ENCODE measurements around the gene SMAD7.

DNA sequence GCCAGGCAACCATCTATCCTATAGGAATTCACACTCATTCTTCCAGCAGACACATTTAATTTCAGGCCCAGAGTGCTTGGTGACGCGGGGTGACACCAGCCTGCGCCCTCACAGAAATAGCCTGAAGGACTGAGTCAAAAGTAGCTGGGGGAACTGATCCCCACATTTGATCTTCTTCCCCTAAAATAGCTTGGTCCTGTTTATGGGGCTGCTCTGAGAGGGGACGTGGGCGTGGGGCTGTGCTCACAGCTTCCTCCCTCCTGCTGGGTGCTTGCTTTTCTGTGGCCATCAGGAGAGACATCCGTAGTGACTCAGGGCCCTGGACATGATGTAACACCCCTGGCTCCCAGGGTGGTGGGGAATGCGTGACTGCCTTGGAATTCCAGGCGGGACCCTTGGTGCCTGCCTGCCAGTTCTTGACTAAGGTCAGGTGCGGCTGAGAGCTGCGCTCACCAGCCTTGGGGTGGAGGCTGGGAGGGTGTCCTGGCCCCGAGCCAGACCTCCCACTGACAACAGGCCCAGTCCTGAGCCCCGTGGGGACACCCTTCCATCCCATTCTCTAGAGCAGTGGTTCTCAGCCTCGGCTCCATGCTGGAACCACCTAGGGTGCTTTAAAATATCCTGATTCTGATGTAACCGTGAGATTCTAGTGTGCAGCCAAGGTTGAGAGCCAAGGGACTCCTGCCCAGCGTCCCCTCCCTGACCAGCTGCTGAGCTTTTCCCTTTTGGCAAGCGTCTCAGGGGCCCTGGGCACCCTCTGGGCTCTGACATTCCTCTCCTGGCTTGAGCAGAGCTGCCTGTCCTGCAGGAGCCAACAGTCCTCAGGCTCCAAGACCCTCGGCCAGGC, 47.4 kb upstream of the SMAD7 start:
- TF ChIP-seq CREB1 (IDR thresholded peaks at IDR 0.05; ENCODE audit: low read depth): no peak
- 0 out of 3 replicates have a peak, but pooled peaks of 1 of the 2 experiments have one; percentile 5 for TF ChIP-seq EGR1 (IDR thresholded peaks at IDR 0.05; ENCODE audit: borderline replicate concordance in 1 of 2, low read depth in 2 of 2, low read length in 2 of 2)
- TF ChIP-seq, protein P1, sequence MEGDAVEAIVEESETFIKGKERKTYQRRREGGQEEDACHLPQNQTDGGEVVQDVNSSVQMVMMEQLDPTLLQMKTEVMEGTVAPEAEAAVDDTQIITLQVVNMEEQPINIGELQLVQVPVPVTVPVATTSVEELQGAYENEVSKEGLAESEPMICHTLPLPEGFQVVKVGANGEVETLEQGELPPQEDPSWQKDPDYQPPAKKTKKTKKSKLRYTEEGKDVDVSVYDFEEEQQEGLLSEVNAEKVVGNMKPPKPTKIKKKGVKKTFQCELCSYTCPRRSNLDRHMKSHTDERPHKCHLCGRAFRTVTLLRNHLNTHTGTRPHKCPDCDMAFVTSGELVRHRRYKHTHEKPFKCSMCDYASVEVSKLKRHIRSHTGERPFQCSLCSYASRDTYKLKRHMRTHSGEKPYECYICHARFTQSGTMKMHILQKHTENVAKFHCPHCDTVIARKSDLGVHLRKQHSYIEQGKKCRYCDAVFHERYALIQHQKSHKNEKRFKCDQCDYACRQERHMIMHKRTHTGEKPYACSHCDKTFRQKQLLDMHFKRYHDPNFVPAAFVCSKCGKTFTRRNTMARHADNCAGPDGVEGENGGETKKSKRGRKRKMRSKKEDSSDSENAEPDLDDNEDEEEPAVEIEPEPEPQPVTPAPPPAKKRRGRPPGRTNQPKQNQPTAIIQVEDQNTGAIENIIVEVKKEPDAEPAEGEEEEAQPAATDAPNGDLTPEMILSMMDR (IDR thresholded peaks at IDR 0.05 in 2 of 3, conservative IDR thresholded peaks at IDR 0.05 in 1 of 3; ENCODE audit: control insufficient read depth in 2 of 3, extremely low read depth in 1 of 3, insufficient read depth in 1 of 3, low read depth in 3 of 3, low read length in 3 of 3): no peak
